UCSD-AML1 (cell line): ENCODE measurements around the gene IBSP.

Source experiments
- DNase-seq: peaks from one replicate; lab custom pipeline; 2025; ENCODE audit not compliant: unreplicated experiment; lab: John Stamatoyannopoulos, UW

The IBSP gene

GRCh38 chr4:87838205-87838604 lies 38.9 kb downstream of the IBSP start:
- DNase-seq: no peak

GRCh38 chr4:87838890-87839591 lies 39.7 kb downstream of the IBSP start:
- no peak for DNase-seq

GRCh38 chr4:87839592-87839946 lies 40.2 kb downstream of the IBSP start:
- no peak for DNase-seq

GRCh38 chr4:87840149-87840548 lies 40.8 kb downstream of the IBSP start:
- no peak for DNase-seq

- DNase-seq: no peak
These were observed 44.6 kb downstream of the IBSP start for GRCh38 chr4:87843936-87844335.

GRCh38 chr4:87844452-87844851 lies 45.1 kb downstream of the IBSP start:
- DNase-seq: no peak

GRCh38 chr4:87846226-87846625 lies 46.9 kb downstream of the IBSP start:
- DNase-seq: no peak

GRCh38 chr4:87848622-87849351 lies 49.4 kb downstream of the IBSP start:
- peak; percentile 19 for DNase-seq

GRCh38 chr4:87849612-87850011 lies 50.3 kb downstream of the IBSP start:
- DNase-seq: no peak

GRCh38 chr4:87851332-87851731 lies 52.0 kb downstream of the IBSP start:
- DNase-seq: no peak

GRCh38 chr4:87851953-87852352 lies 52.6 kb downstream of the IBSP start:
- no peak for DNase-seq

GRCh38 chr4:87853108-87853507 lies 53.8 kb downstream of the IBSP start:
- no peak for DNase-seq

- no peak for DNase-seq
These were observed 54.5 kb downstream of the IBSP start for GRCh38 chr4:87853891-87854290.

GRCh38 chr4:87855559-87855958 lies 56.2 kb downstream of the IBSP start:
- DNase-seq: peak; percentile 60

GRCh38 chr4:87856816-87857215 lies 57.5 kb downstream of the IBSP start:
- no peak for DNase-seq

GRCh38 chr4:87857789-87858188 lies 58.4 kb downstream of the IBSP start:
- no peak for DNase-seq
